Measurements from ENCODE around the gene PRDM16.

Gene PRDM16

DNA sequence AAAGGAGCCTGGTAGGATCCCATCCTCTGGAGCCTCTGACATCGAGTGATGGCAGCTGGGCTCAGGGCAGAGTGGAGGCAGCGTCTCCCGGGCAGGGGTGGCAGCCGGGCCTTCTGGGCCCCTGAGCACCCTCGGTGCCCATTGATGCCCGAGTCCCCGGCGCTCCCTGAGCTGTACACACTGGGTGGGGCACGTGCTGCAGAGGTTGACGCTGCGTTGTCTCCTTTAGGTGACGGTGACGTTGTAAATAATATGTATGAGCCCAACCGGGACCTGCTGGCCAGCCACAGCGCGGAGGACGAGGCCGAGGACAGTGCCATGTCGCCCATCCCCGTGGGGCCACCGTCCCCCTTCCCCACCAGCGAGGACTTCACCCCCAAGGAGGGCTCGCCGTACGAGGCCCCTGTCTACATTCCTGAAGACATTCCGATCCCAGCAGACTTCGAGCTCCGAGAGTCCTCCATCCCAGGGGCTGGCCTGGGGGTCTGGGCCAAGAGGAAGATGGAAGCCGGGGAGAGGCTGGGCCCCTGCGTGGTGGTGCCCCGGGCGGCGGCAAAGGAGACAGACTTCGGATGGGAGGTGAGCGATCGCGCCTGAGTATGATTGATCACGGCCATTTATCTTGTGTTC, 117.0 kb downstream of the PRDM16 start:
- TF ChIP-seq, protein P1, sequence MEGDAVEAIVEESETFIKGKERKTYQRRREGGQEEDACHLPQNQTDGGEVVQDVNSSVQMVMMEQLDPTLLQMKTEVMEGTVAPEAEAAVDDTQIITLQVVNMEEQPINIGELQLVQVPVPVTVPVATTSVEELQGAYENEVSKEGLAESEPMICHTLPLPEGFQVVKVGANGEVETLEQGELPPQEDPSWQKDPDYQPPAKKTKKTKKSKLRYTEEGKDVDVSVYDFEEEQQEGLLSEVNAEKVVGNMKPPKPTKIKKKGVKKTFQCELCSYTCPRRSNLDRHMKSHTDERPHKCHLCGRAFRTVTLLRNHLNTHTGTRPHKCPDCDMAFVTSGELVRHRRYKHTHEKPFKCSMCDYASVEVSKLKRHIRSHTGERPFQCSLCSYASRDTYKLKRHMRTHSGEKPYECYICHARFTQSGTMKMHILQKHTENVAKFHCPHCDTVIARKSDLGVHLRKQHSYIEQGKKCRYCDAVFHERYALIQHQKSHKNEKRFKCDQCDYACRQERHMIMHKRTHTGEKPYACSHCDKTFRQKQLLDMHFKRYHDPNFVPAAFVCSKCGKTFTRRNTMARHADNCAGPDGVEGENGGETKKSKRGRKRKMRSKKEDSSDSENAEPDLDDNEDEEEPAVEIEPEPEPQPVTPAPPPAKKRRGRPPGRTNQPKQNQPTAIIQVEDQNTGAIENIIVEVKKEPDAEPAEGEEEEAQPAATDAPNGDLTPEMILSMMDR (IDR thresholded peaks at IDR 0.05; ENCODE audit: borderline replicate concordance, control extremely low read depth, extremely low read depth, insufficient read depth, missing control alignments) = no peak
- no peak for DNase-seq (ENCODE audit: low spot score)
- in situ Hi-C loops (cut with MboI; ENCODE audit: low sequenced_read_pairs, unreplicated experiment) = no loop called here

DNA sequence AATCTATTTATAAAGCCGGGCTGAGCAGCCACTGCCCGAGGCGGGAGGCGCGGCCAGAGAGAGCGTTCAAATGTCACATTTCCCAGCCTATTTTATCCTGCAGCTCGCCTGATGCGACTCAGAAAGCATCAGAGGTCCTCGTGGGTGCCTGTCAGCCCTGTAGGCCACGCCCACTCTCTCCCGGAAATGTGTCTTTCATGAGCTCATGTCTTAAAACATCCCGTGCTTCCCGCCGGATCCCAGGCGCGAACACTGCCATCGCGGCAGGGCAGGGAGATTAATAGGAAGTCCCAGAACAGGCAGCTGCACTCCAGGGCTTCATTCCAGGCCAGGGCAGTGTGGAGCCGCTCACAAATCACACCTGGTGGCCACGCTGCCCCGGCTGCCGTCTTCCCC, 117.5 kb downstream of the PRDM16 start:
- TF ChIP-seq, protein P1 (IDR thresholded peaks at IDR 0.05; ENCODE audit: borderline replicate concordance, control extremely low read depth, extremely low read depth, insufficient read depth, missing control alignments) = no peak
- DNase-seq (ENCODE audit: low spot score) = no peak
- in situ Hi-C loops (cut with MboI; ENCODE audit: low sequenced_read_pairs, unreplicated experiment) = no loop called here

GRCh38 chr1:3187415-3188149, 118.6 kb downstream of the PRDM16 start:
- TF ChIP-seq, protein P1 (IDR thresholded peaks at IDR 0.05; ENCODE audit: borderline replicate concordance, control extremely low read depth, extremely low read depth, insufficient read depth, missing control alignments) = no peak
- no peak for DNase-seq (ENCODE audit: low spot score)
- in situ Hi-C loops (cut with MboI; ENCODE audit: low sequenced_read_pairs, unreplicated experiment) = no loop called here

DNA sequence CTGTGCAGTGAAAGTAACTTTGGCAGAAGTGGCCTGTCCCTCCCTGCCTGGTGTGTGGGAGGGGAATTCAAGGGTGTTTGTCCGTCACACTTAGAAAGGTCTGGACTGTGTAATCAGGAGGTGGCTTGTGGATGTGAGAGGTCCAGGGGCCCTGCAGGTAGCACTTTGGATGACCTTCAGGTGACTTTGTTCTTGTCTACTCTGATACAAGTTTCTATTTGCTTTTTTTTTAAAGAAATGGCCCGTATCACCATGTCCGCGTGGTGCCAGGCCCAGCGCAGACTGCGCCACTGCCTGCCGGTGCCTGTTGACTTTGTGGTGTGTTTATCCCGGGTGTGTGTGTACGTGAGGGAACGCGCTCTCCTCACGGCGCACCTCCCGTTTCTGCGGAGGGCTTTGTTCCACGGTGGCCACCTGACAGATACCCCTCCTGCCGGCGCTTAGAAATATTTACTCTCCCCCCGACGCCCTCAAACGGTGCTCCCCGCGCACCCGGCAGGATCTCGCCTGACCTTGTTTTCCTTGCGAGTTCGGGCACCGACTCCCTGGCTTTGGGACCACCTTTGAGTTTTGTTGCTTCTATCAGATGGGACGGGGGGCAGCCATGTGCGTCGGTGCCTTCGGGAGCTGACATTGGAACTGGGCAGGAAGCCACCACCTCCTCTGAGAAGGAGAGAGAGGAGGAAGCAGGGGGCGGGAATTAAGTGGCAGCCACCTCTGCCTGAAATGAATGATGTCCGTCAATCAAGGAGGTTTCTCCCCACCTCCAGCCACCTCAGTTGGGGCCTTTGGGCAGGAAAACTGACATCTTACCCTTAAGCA, 119.4 kb downstream of the PRDM16 start:
- TF ChIP-seq, protein P1 (IDR thresholded peaks at IDR 0.05; ENCODE audit: borderline replicate concordance, control extremely low read depth, extremely low read depth, insufficient read depth, missing control alignments) = no peak
- DNase-seq (ENCODE audit: low spot score) = no peak
- in situ Hi-C loops (cut with MboI; ENCODE audit: low sequenced_read_pairs, unreplicated experiment) = no loop called here

- DNase-seq (ENCODE audit: low spot score) = no peak
- TF ChIP-seq, protein P1 (IDR thresholded peaks at IDR 0.05; ENCODE audit: borderline replicate concordance, control extremely low read depth, extremely low read depth, insufficient read depth, missing control alignments) = no peak
- in situ Hi-C loops (cut with MboI; ENCODE audit: low sequenced_read_pairs, unreplicated experiment) = no loop called here
These were observed 121.4 kb downstream of the PRDM16 start for GRCh38 chr1:3190256-3191041.

DNA sequence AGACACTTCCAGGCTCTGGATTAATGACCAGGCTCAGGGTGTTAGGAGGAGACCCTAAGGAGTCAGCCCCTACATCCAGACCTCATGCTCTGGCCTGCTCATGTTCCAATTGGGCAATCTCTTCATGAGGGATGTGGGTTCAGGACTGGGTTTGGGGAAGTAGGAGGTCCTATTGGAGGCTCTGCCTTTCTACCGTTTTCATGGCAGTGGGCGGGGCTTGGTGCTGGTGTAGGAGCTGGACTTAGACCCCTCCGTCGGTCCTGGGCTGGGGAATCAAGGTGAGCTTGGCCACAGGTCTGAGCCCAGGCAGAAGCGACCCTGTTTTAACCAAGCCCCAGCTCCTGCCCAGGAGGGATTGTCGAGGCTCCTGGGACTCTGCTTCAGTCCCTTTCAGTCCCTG, 123.4 kb downstream of the PRDM16 start:
- TF ChIP-seq, protein P1 (IDR thresholded peaks at IDR 0.05; ENCODE audit: borderline replicate concordance, control extremely low read depth, extremely low read depth, insufficient read depth, missing control alignments) = no peak
- in situ Hi-C loops (cut with MboI; ENCODE audit: low sequenced_read_pairs, unreplicated experiment) = no loop called here
- DNase-seq (ENCODE audit: low spot score) = no peak
